GM19351 (cell line): ENCODE measurements around the gene PGK1.
"Not testable (repeated sequence)": the region's sequence is repeated elsewhere in the genome, so short reads cannot be mapped to it uniquely, and the experiment has no call there.

ENCODE experiments used
- ATAC-seq: cut with Tn5 transposase; IDR thresholded peaks from one replicate; pipeline ENCODE4 v1.9.1; 2021; ENCODE audit warnings: mild to moderate bottlenecking, moderate library complexity; ENCODE audit not compliant: unreplicated experiment

The PGK1 gene

GRCh38 chrX:78103623-78104446, at the start of gene PGK1:
Gene PGK1, plus strand, starts transcription at chrX:78104248. Its CDS starts 93 bp downstream, at chrX:78104341.
- ATAC-seq: peak; percentile 92

- no peak for ATAC-seq
These were observed 40.4 kb upstream of the PGK1 start for GRCh38 chrX:78063687-78064086.

- ATAC-seq: no peak
These were observed 39.9 kb upstream of the PGK1 start for GRCh38 chrX:78064152-78064551.

GRCh38 chrX:78064698-78065601, 39.1 kb upstream of the PGK1 start:
- peak; percentile 84 for ATAC-seq

GRCh38 chrX:78066110-78066509, 37.9 kb upstream of the PGK1 start:
- no peak for ATAC-seq

- no peak for ATAC-seq
These were observed 32.7 kb upstream of the PGK1 start for GRCh38 chrX:78071331-78071730.

- not testable (repeated sequence) for ATAC-seq
These were observed 30.6 kb upstream of the PGK1 start for GRCh38 chrX:78073147-78074077.

GRCh38 chrX:78074088-78074487, 30.0 kb upstream of the PGK1 start:
- no peak for ATAC-seq

- ATAC-seq: no peak
These were observed 28.2 kb upstream of the PGK1 start for GRCh38 chrX:78075787-78076389.

- ATAC-seq: not testable (repeated sequence)
These were observed 22.6 kb upstream of the PGK1 start for GRCh38 chrX:78081413-78081812.

- ATAC-seq: peak; percentile 86
These were observed 11.8 kb upstream of the PGK1 start for GRCh38 chrX:78092296-78092695.

- no peak for ATAC-seq
These were observed 5.9 kb upstream of the PGK1 start for GRCh38 chrX:78098108-78098507.

GRCh38 chrX:78102091-78102490, 2.0 kb upstream of the PGK1 start:
- ATAC-seq: no peak

- ATAC-seq: no peak
These were observed 936 bp upstream of the PGK1 start for GRCh38 chrX:78103001-78103622.

- peak; percentile 30 for ATAC-seq
These were observed 564 bp downstream of the PGK1 start for GRCh38 chrX:78104447-78105176.

- ATAC-seq: no peak
These were observed 2.0 kb downstream of the PGK1 start for GRCh38 chrX:78105944-78106650.

- no peak for ATAC-seq
These were observed 2.6 kb downstream of the PGK1 start for GRCh38 chrX:78106651-78106986.

GRCh38 chrX:78109458-78109857, 5.4 kb downstream of the PGK1 start:
- ATAC-seq: no peak
